ENCODE measurements around the gene MS4A7. TPM values are rescaled to one million over a fixed set of nuclear protein-coding genes. Genes with fewer than 3 reads are reported as not detected.

The MS4A7 gene, protein sequence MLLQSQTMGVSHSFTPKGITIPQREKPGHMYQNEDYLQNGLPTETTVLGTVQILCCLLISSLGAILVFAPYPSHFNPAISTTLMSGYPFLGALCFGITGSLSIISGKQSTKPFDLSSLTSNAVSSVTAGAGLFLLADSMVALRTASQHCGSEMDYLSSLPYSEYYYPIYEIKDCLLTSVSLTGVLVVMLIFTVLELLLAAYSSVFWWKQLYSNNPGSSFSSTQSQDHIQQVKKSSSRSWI
- not detected in 2 replicates for total RNA-seq (ENCODE audit: low replicate concordance)

DNA sequence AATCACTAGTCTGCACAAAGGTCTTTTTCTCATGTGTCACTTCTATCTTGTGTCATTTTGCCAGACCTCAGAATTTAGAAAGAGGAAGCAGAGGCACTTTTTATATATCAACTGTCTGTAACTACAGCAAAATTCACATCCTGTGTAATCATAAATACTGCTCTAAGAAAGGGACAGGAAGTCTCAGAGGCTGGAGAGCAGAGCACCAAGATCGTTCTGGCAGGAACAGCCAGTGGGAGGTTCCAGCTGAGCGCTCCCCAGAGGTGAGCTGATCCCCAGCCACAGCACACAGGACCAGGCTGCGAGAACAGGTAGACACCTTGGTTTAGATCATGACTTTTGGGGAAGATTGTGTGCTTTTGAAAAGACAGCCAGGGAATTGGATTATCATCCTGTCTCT is at the start of gene MS4A7:
TSS of gene MS4A7 (plus strand) at position 179 of the 400 bp plus-strand sequence. CDS start 4,610 bp downstream, outside the sequence.

DNA sequence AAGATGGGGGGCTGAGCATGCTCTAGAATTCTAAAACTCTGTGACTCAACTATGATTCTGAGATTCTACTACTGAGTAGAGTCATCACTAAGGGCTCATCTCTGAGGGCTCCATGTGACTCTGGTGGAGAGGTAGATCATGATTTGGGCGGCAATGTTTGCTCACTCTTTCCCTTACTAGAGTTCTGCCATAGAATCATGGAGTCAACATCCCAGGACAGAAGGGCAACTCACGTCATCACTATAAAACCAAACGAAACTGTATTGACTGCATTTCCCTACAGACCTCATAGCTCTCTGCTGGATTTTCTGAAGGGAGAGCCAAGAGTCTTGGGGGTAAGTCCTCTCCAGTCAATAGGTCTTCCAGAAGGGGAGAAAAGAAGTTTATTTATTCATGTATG is 18.1 kb downstream of the MS4A7 start, which contains the start of gene MS4A14:
TSS of gene MS4A14 (plus strand) at position 78 of the 400 bp plus-strand sequence. CDS start at position 198, 120 bp downstream.

DNA sequence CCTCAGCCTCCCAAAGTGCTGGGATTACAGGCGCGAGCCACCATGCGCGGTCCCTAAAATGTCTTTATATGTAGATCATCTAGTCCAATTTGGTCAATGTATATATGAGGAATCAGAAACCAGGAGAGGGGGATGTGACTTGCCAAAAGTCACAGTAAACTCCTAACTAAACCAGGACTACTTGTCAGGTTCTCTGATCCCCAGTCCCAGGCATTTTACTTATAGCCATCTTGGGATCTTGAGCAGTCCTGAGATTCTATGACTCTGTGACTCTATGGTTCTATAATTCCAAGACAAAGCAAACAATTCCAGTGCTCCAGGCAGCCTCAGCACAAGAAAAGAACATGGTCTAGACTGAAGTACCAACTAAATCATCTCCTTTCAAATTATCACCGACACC is 50.9 kb downstream of the MS4A7 start, which contains the start of gene MS4A5:
TSS of gene MS4A5 (plus strand) at position 301 of the 400 bp plus-strand sequence. CDS start 103 bp downstream, outside the sequence.

Other genes with a start within 250 kb of the MS4A7 start
- not detected in 2 replicates for gene MS4A6A, start 195.4 kb upstream of the MS4A7 start, total RNA-seq (ENCODE audit: low replicate concordance)
- gene MS4A4E, start 135.4 kb upstream of the MS4A7 start, total RNA-seq (ENCODE audit: low replicate concordance), result not detected in 2 replicates
- gene MS4A4A, start 97.9 kb upstream of the MS4A7 start, total RNA-seq (ENCODE audit: low replicate concordance), result not detected in 2 replicates
- gene MS4A6E, start 51.3 kb upstream of the MS4A7 start, total RNA-seq (ENCODE audit: low replicate concordance), result not detected in 2 replicates
- not detected in 2 replicates for gene MS4A14, start 17.9 kb downstream of the MS4A7 start, total RNA-seq (ENCODE audit: low replicate concordance)
- not detected in 2 replicates for gene MS4A5, start 51.0 kb downstream of the MS4A7 start, total RNA-seq (ENCODE audit: low replicate concordance)
- not detected in 2 replicates for gene MS4A1, start 77.3 kb downstream of the MS4A7 start, total RNA-seq (ENCODE audit: low replicate concordance)
- not detected in 2 replicates for gene MS4A12, start 114.2 kb downstream of the MS4A7 start, total RNA-seq (ENCODE audit: low replicate concordance)
- not detected in 2 replicates for gene MS4A13, start 136.9 kb downstream of the MS4A7 start, total RNA-seq (ENCODE audit: low replicate concordance)

Measured in smooth muscle cell of the coronary artery (primary cell).